HG03108 (cell line): Measurements from ENCODE around the gene TSR3.
A peak's percentile ranks its signal among the peaks of the same experiment; 100 is the strongest.

ENCODE experiments used
- ATAC-seq: cut with Tn5 transposase; IDR thresholded peaks from one replicate; pipeline ENCODE4 v1.9.1; 2021; ENCODE audit warnings: moderate library complexity; ENCODE audit not compliant: unreplicated experiment

Gene TSR3

DNA sequence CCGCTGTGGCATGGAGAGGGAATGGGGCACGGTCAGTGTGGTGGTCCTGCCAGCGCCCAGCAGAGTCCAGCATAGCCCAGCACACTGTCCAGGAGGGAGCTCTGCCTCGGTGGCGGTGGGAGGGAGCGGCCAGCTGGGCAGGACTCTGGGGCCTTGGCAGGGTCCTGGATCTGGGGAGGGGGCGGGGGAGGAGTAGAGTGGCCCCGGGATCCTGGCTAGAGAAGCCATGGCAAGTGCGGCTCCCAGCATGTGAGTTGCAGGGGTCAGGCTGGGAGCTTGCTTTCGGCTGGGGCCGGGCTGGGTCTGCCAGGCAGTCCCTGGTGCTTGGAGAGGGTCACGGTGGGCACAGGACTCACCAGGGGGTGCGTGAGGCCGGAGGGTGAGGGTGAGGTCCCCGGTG is 3.9 kb upstream of the TSR3 start:
- ATAC-seq, result no peak

- ATAC-seq, result no peak
These were observed 3.3 kb upstream of the TSR3 start for GRCh38 chr16:1354815-1355540.

DNA sequence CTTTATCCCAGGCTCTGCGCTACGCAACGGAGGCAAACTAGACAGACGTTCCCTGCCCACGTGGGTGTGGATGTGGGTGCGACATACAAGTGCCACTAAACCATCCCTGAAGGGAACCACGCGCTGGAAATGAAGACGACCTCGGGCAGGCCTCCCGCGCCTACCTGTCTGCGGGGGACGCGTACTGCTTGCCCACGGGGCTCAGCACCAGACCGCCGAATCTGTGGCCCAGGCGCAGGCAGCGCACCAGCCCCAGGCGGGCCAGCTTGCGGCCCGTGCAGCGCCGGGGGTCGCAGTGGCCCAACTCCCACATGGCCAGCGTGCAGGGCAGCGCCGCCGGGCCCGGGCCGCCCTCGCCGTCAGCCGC is 480 bp downstream of the TSR3 start:
- ATAC-seq, result peak; percentile 11

DNA sequence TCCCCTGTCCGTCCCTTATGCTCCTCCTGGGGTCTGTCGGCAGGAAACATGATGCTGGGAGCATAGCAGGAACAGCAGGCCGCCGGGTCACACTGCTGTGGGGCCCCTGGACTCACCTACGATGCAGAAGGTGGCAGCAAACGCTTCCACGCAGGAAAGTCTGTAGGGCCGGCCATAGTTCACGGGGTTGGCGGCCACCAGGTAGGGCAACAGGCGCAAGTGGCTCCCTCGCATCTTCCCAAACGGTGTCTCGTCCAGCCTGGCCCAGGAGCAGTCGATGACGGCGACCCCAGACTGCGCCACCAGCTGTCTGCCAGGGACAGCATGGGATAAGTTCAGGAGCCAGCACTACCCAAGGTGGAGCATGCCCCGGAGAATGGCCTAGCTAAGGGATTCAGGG is 987 bp downstream of the TSR3 start:
- no peak for ATAC-seq

GRCh38 chr16:1349951-1350350 is 1.7 kb downstream of the TSR3 start:
- ATAC-seq, result no peak

DNA sequence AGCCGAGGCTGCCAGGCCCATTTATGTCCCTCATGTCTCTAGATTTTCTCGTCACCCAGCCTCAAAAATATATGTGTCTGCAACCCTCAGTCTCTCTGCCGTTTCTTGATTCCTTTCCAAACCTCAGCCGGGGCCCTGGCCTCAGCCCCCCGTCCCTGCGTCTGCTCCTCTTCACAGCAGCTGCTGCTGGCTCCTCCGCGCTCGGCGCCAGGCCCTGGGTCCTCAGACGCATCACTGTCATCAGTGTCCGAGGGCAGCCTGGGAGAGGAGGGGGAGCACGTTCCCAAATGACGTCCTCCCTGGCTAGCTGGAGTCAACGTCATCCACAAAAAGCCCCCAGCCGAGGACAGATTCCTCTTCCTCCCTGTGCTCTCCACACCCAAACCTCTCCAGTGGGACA is 2.3 kb downstream of the TSR3 start:
- no peak for ATAC-seq

GRCh38 chr16:1348926-1349325 is 2.8 kb downstream of the TSR3 start:
- ATAC-seq, result no peak

- ATAC-seq, result no peak
These were observed 3.2 kb downstream of the TSR3 start for GRCh38 chr16:1348441-1348840.

DNA sequence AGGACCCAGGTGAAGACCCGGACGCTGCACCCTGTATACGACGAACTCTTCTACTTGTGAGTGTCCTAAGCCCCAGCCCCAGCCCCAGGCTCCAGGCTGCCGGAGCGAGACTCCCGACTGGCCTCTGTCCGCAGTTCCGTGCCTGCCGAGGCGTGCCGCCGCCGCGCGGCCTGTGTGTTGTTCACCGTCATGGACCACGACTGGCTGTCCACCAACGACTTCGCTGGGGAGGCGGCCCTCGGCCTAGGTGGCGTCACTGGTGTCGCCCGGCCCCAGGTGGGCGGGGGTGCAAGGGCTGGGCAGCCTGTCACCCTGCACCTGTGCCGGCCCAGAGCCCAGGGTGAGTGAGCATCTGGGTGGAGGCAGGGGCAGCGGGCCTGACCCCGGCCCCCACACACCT is 3.7 kb downstream of the TSR3 start:
- ATAC-seq, result no peak

- ATAC-seq, result no peak
These were observed 4.3 kb downstream of the TSR3 start for GRCh38 chr16:1347286-1347855.

GRCh38 chr16:1346422-1347285 is 5.0 kb downstream of the TSR3 start:
- no peak for ATAC-seq

GRCh38 chr16:1345651-1346421 is 5.8 kb downstream of the TSR3 start:
- ATAC-seq, result no peak

GRCh38 chr16:1345087-1345486 is 6.6 kb downstream of the TSR3 start:
- ATAC-seq, result no peak

GRCh38 chr16:1344499-1344898 is 7.2 kb downstream of the TSR3 start:
- ATAC-seq, result no peak

- no peak for ATAC-seq
These were observed 8.0 kb downstream of the TSR3 start for GRCh38 chr16:1343428-1344242.

- peak; percentile 91 for ATAC-seq
These were observed 8.9 kb downstream of the TSR3 start for GRCh38 chr16:1342526-1343427.

DNA sequence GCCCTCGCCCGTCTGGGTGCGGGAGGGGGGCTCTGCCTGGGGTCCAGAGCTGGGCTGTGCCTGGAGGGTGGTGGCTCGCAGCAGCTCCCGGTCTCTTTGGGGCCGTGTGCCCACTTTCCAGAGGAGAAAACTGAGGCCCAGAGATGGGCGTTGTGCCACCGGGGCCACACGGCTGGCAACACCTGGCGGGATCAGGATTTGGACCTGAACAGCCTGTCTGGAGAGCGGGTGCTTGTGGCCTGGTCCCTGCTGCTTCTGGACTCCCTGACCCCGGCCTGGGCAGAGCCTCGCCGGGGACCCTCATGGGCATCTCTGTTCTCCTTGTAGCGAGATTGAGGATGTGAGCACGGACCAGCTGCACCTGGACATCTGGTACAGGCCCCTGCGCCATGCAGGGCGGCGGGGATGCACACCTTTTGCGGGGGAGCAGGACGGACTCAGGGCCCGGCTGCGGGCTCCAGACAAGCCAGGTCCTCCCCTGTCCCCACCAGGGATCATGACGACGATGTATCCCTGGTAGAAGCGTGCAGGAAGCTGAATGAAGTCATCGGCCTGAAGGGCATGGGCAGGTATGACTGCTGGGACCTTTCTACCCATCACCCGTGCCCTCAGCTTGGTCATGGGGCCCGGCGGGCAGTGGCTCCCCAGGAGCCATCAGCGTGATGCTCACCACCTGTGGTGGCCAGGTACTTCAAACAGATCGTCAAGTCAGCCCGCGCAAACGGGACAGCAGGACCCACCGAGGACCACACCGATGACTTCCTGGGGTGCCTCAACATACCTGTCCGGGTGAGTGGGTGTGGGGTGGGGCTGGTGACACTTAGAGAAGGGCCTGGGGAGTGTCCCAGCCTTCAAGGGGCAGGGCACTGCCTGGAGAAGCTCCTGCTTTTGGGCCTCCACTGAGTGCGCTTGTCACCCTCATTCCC is 9.9 kb downstream of the TSR3 start:
- ATAC-seq, result no peak

DNA sequence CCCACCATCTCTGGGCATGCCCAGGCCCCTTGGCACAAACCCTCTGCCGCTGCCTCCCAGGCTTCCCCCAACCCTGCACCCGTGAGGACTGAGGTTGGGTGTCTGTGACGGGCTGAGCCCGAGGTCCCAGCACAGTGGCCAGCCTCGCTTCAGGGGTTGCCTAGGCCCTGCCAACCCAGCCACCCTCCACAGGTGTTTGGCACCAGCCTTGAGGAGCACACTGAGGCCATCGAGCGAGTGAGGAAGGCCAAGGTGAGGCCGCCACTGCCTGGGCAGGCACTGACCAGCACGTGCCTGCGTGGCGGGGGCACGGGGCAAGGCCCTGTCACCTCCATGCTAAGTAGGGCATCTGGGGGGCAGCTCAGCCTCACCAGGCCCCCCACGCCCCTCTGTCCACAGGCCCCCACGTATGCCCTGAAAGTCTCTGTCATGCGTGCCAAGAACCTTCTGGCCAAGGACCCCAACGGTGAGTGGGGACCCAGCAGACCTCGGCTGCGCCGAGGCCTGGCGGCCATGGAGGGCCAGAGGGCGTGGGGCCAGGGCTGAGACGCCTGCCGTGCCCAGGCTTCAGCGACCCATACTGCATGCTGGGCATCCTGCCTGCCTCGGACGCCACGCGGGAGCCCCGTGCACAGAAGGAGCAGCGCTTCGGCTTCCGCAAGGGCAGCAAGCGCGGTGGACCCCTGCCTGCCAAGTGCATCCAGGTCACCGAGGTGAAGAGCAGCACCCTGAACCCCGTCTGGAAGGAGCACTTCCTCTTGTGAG is 10.8 kb downstream of the TSR3 start:
- ATAC-seq, result no peak
